Spleen (tissue), 7 donors: ENCODE results near the gene PDC.

Source experiments
- CTCF ChIP-seq, 11 experiments: fragments of 200-600 bp in 7 of 11; fragments of 450-650 bp in 4 of 11; sonication (generic) in 4 of 11; IDR thresholded peaks in 8 of 11; conservative IDR thresholded peaks in 3 of 11; 1 replicate in 7 of 11; 2 replicates in 4 of 11; pipeline versions ENCODE4 v1.4.0 to v1.8.0; 2016 to 2021; ENCODE audit warnings: antibody characterized with exemption in 11 of 11, inconsistent platforms in 4 of 11, mild to moderate bottlenecking in 1 of 11
- POLR2A ChIP-seq, 3 donors: fragments of 450-650 bp; IDR thresholded peaks; one replicate each; pipeline ENCODE4 v1.5.1; 2017; ENCODE audit warnings: antibody characterized with exemption in 3 of 3, mild to moderate bottlenecking in 1 of 3
- donor health status: DM: no; HTN: no; CAD: no; lungs with moderate emphysema.
- donor health status: DM: no; HTN: no; CAD: no.
- donor health status: DM: no; HTN: no; CAD: no.

GRCh38 chr1:186482661-186483255, 21.8 kb upstream of the PDC start:
- TF ChIP-seq POLR2A (IDR thresholded peaks at IDR 0.05) (no peak), CTCF (IDR thresholded peaks at IDR 0.05 in 8 of 11, conservative IDR thresholded peaks at IDR 0.05 in 3 of 11) (peak; percentile 12 to 80 (median 66))
